IMR-90 (cell line): ENCODE results near the gene RGS14. TPM values are rescaled to one million over a fixed set of nuclear protein-coding genes. Genes with fewer than 3 reads are reported as not detected.

Experiments used
- ATAC-seq: fragments of 200-7000 bp; cut with Tn5 transposase; 2 replicates; pipeline ENCODE4 v1.9.1; 2020; ENCODE audit warnings: low read depth, mild to moderate bottlenecking, moderate library complexity
- BruUV-seq: library from RNA; stranded (reverse); fragments of 400-500 nt; replicated peaks from 2 replicates; lab custom pipeline; 2021; lab: Mats Ljungman, UMichigan
- CTCF ChIA-PET: fragments of 300-600 bp; formaldehyde crosslinking; extraction: SDS; loops from one replicate; lab custom pipeline; 2021; ENCODE audit warnings: antibody characterized with exemption; lab: Yijun Ruan, JAX
- POLR2A ChIA-PET: fragments of 300-600 bp; sonication (Branson Sonifier 250); formaldehyde crosslinking; loops from one replicate; lab custom pipeline; 2022; ENCODE audit warnings: antibody characterized with exemption; ENCODE audit not compliant: unreplicated experiment; lab: Charles Lee
- DNase-seq: peaks from one replicate; pipeline ENCODE4 v3.0.0; 2013
- H2AFZ ChIP-seq: replicated peaks from 2 replicates; pipeline ENCODE3; 2013; ENCODE audit warnings: low read length, mild to moderate bottlenecking; ENCODE audit not compliant: poor library complexity
- H2AK5ac ChIP-seq: 2 replicates; pipeline ENCODE4 v1.6.1; 2013; ENCODE audit warnings: low read depth, low read length, inconsistent platforms
- H2AK9ac ChIP-seq: replicated peaks from 2 replicates; pipeline ENCODE3; 2013; ENCODE audit warnings: mild to moderate bottlenecking, low read depth, low read length, moderate library complexity; ENCODE audit not compliant: poor library complexity
- H2BK120ac ChIP-seq: 2 replicates; pipeline ENCODE4 v1.6.1; 2013; ENCODE audit warnings: low read depth, low read length, inconsistent platforms
- H2BK15ac ChIP-seq: 3 replicates; pipeline ENCODE4 v1.6.1; 2013; ENCODE audit warnings: low read depth, low read length, inconsistent platforms
- H2BK20ac ChIP-seq: 2 replicates; pipeline ENCODE4 v1.6.1; 2013; ENCODE audit warnings: low read depth, mild to moderate bottlenecking, inconsistent platforms, low read length, moderate library complexity
- H2BK5ac ChIP-seq: 2 replicates; pipeline ENCODE4 v1.6.1; 2013; ENCODE audit warnings: mild to moderate bottlenecking, low read depth, low read length, inconsistent platforms; ENCODE audit not compliant: poor library complexity, severe bottlenecking
- H3K14ac ChIP-seq: replicated peaks from 2 replicates; pipeline ENCODE4 v1.6.1; 2013; ENCODE audit warnings: low read depth, low read length, inconsistent platforms
- H3K18ac ChIP-seq: 2 replicates; pipeline ENCODE4 v1.6.1; 2013; ENCODE audit warnings: low read depth, low read length, control low read depth
- H3K23ac ChIP-seq: 2 replicates; pipeline ENCODE4 v1.6.1; 2013; ENCODE audit warnings: low read depth, low read length, inconsistent platforms
- H3K27ac ChIP-seq: 2 replicates; pipeline ENCODE4 v1.5.1; 2013; ENCODE audit warnings: mild to moderate bottlenecking, control low read depth, low read length; ENCODE audit not compliant: insufficient read depth
- H3K27me3 ChIP-seq: 2 replicates; pipeline ENCODE4 v1.6.1; 2013; ENCODE audit warnings: low read length; ENCODE audit not compliant: control insufficient read depth, insufficient read depth
- H3K36me3 ChIP-seq: 2 replicates; pipeline ENCODE4 v1.6.1; 2013; ENCODE audit warnings: low read length, mixed read lengths; ENCODE audit not compliant: control insufficient read depth, insufficient read depth
- H3K4ac ChIP-seq: 2 replicates; pipeline ENCODE4 v1.6.1; 2013; ENCODE audit warnings: low read depth, low read length, inconsistent platforms
- H3K4me1 ChIP-seq: 2 replicates; pipeline ENCODE4 v1.6.1; 2013; ENCODE audit warnings: low read length, mixed read lengths; ENCODE audit not compliant: control insufficient read depth, insufficient read depth
- H3K4me2 ChIP-seq: 2 replicates; pipeline ENCODE4 v1.6.1; 2013; ENCODE audit warnings: low read depth, mild to moderate bottlenecking, control low read depth, low read length, moderate library complexity
- H3K4me3 ChIP-seq: 2 replicates; pipeline ENCODE4 v1.5.1; 2013; ENCODE audit warnings: low read depth, mild to moderate bottlenecking, control low read depth, low read length, moderate library complexity; ENCODE audit not compliant: insufficient read depth
- H3K56ac ChIP-seq: 2 replicates; pipeline ENCODE4 v1.6.1; 2013; ENCODE audit warnings: low read length, inconsistent platforms; ENCODE audit not compliant: insufficient read depth; ENCODE audit errors: extremely low read depth
- H3K79me1 ChIP-seq, 2 experiments: 2 replicates each; pipeline ENCODE4 v1.6.1; 2013; ENCODE audit warnings: low read length in 2 of 2, inconsistent platforms in 1 of 2, low read depth in 1 of 2
- H3K9ac ChIP-seq: 2 replicates; pipeline ENCODE4 v1.6.1; 2013; ENCODE audit warnings: low read depth, low read length, control low read depth
- H3K9me1 ChIP-seq: 2 replicates; pipeline ENCODE4 v1.6.1; 2013; ENCODE audit warnings: low read length, inconsistent platforms; ENCODE audit not compliant: insufficient read depth
- H3K9me3 ChIP-seq: 2 replicates; pipeline ENCODE4 v1.6.1; 2013; ENCODE audit warnings: low read length; ENCODE audit not compliant: control insufficient read depth, insufficient read depth
- H4K20me1 ChIP-seq: 2 replicates; pipeline ENCODE4 v1.6.1; 2013; ENCODE audit warnings: low read length, inconsistent platforms; ENCODE audit not compliant: insufficient read depth
- H4K5ac ChIP-seq: 2 replicates; pipeline ENCODE4 v1.6.1; 2013; ENCODE audit warnings: mild to moderate bottlenecking, low read depth, low read length, control low read depth
- H4K8ac ChIP-seq, 2 experiments: 2 replicates each; pipeline ENCODE4 v1.6.1; 2013; ENCODE audit warnings: low read depth in 2 of 2, low read length in 2 of 2, control low read depth in 1 of 2, inconsistent platforms in 1 of 2
- H4K91ac ChIP-seq: 2 replicates; pipeline ENCODE4 v1.6.1; 2013; ENCODE audit warnings: low read depth, low read length, inconsistent platforms; ENCODE audit not compliant: insufficient read depth
- BHLHE40 ChIP-seq: fragments of 150-350 bp; IDR thresholded peaks from 2 replicates; pipeline ENCODE4 v1.6.1; 2016; ENCODE audit warnings: mild to moderate bottlenecking, low read depth, low read length
- CEBPB ChIP-seq: IDR thresholded peaks from 2 replicates; pipeline ENCODE4 v1.6.1; 2012; ENCODE audit warnings: low read depth, low read length, improper control_type of control experiment
- CHD1 ChIP-seq: IDR thresholded peaks from 2 replicates; pipeline ENCODE4 v1.6.1; 2012; ENCODE audit warnings: low read depth, low read length, improper control_type of control experiment
- CTCF ChIP-seq: conservative IDR thresholded peaks from 2 replicates; pipeline ENCODE4 v1.5.1; 2012; ENCODE audit warnings: mild to moderate bottlenecking, low read depth, low read length, improper control_type of control experiment
- ELK1 ChIP-seq: fragments of 150-350 bp; IDR thresholded peaks from 2 replicates; pipeline ENCODE4 v1.6.1; 2016; ENCODE audit warnings: low read depth, mild to moderate bottlenecking, low read length, moderate library complexity, borderline replicate concordance
- FOS ChIP-seq: fragments of 150-350 bp; IDR thresholded peaks from 2 replicates; pipeline ENCODE4 v1.6.1; 2016; ENCODE audit warnings: low read depth, low read length
- MAFK ChIP-seq: IDR thresholded peaks from 2 replicates; pipeline ENCODE4 v1.6.1; 2012; ENCODE audit warnings: low read depth, low read length, improper control_type of control experiment
- MAZ ChIP-seq: IDR thresholded peaks from 2 replicates; pipeline ENCODE4 v1.6.1; 2012; ENCODE audit warnings: low read depth, mild to moderate bottlenecking, low read length, improper control_type of control experiment, moderate library complexity, borderline replicate concordance
- MXI1 ChIP-seq: IDR thresholded peaks from 2 replicates; pipeline ENCODE4 v1.6.1; 2012; ENCODE audit warnings: low read depth, mild to moderate bottlenecking, low read length, moderate library complexity, borderline replicate concordance
- NFE2L2 ChIP-seq: fragments of 150-350 bp; IDR thresholded peaks from 2 replicates; pipeline ENCODE4 v1.6.1; 2016; ENCODE audit warnings: low read depth, mild to moderate bottlenecking, low read length
- POLR2A ChIP-seq: IDR thresholded peaks from 2 replicates; pipeline ENCODE4 v1.6.1; 2012; ENCODE audit warnings: mild to moderate bottlenecking, low read depth, low read length
- RAD21 ChIP-seq: IDR thresholded peaks from 2 replicates; pipeline ENCODE4 v1.6.1; 2012; ENCODE audit warnings: low read length, improper control_type of control experiment
- RCOR1 ChIP-seq: IDR thresholded peaks from 2 replicates; pipeline ENCODE4 v1.6.1; 2012; ENCODE audit warnings: mild to moderate bottlenecking, low read length, improper control_type of control experiment; ENCODE audit not compliant: insufficient replicate concordance
- RFX5 ChIP-seq: IDR thresholded peaks from 2 replicates; pipeline ENCODE4 v1.8.0; 2012; ENCODE audit warnings: low read depth, mild to moderate bottlenecking, low read length, moderate library complexity
- SMC3 ChIP-seq: fragments of 150-350 bp; IDR thresholded peaks from 2 replicates; pipeline ENCODE4 v1.6.1; 2016; ENCODE audit warnings: low read depth, mild to moderate bottlenecking, antibody characterized with exemption, low read length, moderate library complexity
- USF2 ChIP-seq: fragments of 150-350 bp; IDR thresholded peaks from 2 replicates; pipeline ENCODE4 v1.6.1; 2017; ENCODE audit warnings: mild to moderate bottlenecking, antibody characterized with exemption, low read length, low read depth
- WGBS, 2 experiments: methylation state at CpG; one replicate each; pipeline versions ENCODE4 v1.1.5 to v1.1.7; 2013; ENCODE audit warnings: missing lambda C conversion rate in 2 of 2; ENCODE audit not compliant: insufficient read length in 1 of 2; ENCODE audit errors: extremely low coverage in 2 of 2; 5-methylcytosine and 5-hydroxymethylcytosine counted together
- dilution Hi-C: fragments of 300-500 bp; cut with HindIII; formaldehyde crosslinking; loops from one replicate; pipeline ENCODE4 v1.14.3; 2018; ENCODE audit warnings: low sequenced_read_pairs; ENCODE audit not compliant: unreplicated experiment
- in situ Hi-C: fragments of 300-500 bp; cut with MboI; formaldehyde crosslinking; loops from 3 replicates; pipeline ENCODE4 v1.14.3; 2019; ENCODE audit warnings: low sequenced_read_pairs, inconsistent platforms, mixed read lengths
- intact Hi-C: fragments of 100-400 bp; cut with micrococcal nuclease; formaldehyde crosslinking; loops from 2 replicates; pipeline ENCODE4 v1.10.0; 2022
- polyA plus RNA-seq, 3 experiments: library from polyadenylated mRNA; depleted of rRNA; stranded (reverse); fragments of >200 nt; gene quantifications; 2 replicates each; pipeline ENCODE4 v1.2.3, GENCODE V29; 2012; ENCODE audit warnings: low replicate concordance in 1 of 3
- total RNA-seq: library from RNA; depleted of rRNA; stranded (reverse); fragments of >200 nt; gene quantifications from 2 replicates; pipeline ENCODE4 v1.2.3, GENCODE V29; 2012

Gene RGS14
- total and polyA plus RNA-seq, 2 of the 4 experiments (the other 2 are of a cell fraction), result 1.1 to 6.5 TPM

- no peak overlapping the region for H2AFZ ChIP-seq
- H2AK9ac ChIP-seq, result no peak overlapping the region
- H3K4me1 ChIP-seq, result no peaks in the 10 kb centered on the region
- H3K18ac ChIP-seq, result no peak overlapping the region
- no peaks in the 10 kb centered on the region for H3K9me3 ChIP-seq
- in situ Hi-C loops (no loop called here), dilution Hi-C loops (no loop called here), intact Hi-C loops (no loop called here)
- no peak overlapping the region for H2BK20ac ChIP-seq
- no CpG with 5 or more reads among the region's 7 CpGs for WGBS, 2 experiments
- no peak overlapping the region for H3K56ac ChIP-seq
- POLR2A ChIA-PET, result no interaction called here
- H3K27me3 ChIP-seq, result no peaks in the 10 kb centered on the region
- H2BK120ac ChIP-seq, result no peak overlapping the region
- no peak overlapping the region for H3K9ac ChIP-seq
- H3K27ac ChIP-seq, result no peak overlapping the region
- H3K4me3 ChIP-seq, result no peak overlapping the region
- no peak overlapping the region for H2BK5ac ChIP-seq
- H3K23ac ChIP-seq, result no peak overlapping the region
- DNase-seq (no peak), ATAC-seq (no peak)
- TF ChIP-seq POLR2A, result no peak
- TF ChIP-seq RCOR1, result no peak
- TF ChIP-seq NFE2L2, result no peak
- no peak for TF ChIP-seq MAFK
- TF ChIP-seq MXI1, result no peak
- TF ChIP-seq RAD21, result no peak
- TF ChIP-seq MAZ, result no peak
- TF ChIP-seq BHLHE40, result no peak
- no peak for TF ChIP-seq SMC3
- TF ChIP-seq CEBPB, result no peak
- TF ChIP-seq FOS, result no peak
- no peak for TF ChIP-seq CTCF
- no peak for TF ChIP-seq RFX5
- no peak for TF ChIP-seq CHD1
- no peak for TF ChIP-seq USF2
- no peak for TF ChIP-seq ELK1
- H3K14ac ChIP-seq, result no peak overlapping the region
- H3K9me1 ChIP-seq, result peaks cover 5% of the 10 kb centered on the region; the same call in 1 of the 2 replicates
- no peak overlapping the region for H2AK5ac ChIP-seq
- no TSS peak for BruUV-seq
- H3K36me3 ChIP-seq, result no peaks in the 10 kb centered on the region; the same call in 1 of the 2 replicates
- peaks cover 0 to 12% of the 10 kb centered on the region in 2 experiments; a peak in 3 of 4 replicates for H3K79me1 ChIP-seq
- no peak overlapping the region for H3K4me2 ChIP-seq
- peaks cover 15% of the 10 kb centered on the region; the same call in 1 of the 2 replicates for H4K20me1 ChIP-seq
- CTCF ChIA-PET, result interaction anchor here (0.6 kb wide), 2 partner anchors 70 to 255 kb away, joined by 3 read pairs; no protein-coding TSS in a partner anchor
- no peak overlapping the region for H4K5ac ChIP-seq
- H4K8ac ChIP-seq, result no peak overlapping the region
- no peak overlapping the region for H2BK15ac ChIP-seq
- no peak overlapping the region for H4K91ac ChIP-seq
- no peak overlapping the region for H3K4ac ChIP-seq
Measured at GRCh38 chr5:177320879-177321278, 36.8 kb upstream of the RGS14 start.
